SK-N-SH (cell line): ENCODE data around the gene DNAH9.

Source experiments
- CTCF ChIP-seq: fragments of 200-600 bp; sonication (generic); IDR thresholded peaks from 2 replicates; pipeline ENCODE4 v1.6.1; 2017; ENCODE audit warnings: antibody characterized with exemption, mild to moderate bottlenecking, moderate library complexity
- EP300 ChIP-seq, 2 experiments: IDR thresholded peaks; 2 replicates each; pipeline versions ENCODE4 v1.4.0 to v1.6.1; 2012; ENCODE audit warnings: borderline replicate concordance in 1 of 2, low read depth in 1 of 2, low read length in 1 of 2
- FOXM1 ChIP-seq: IDR thresholded peaks from 2 replicates; pipeline ENCODE4 v1.4.0; 2012; ENCODE audit warnings: low read depth, mild to moderate bottlenecking
- GATA2 ChIP-seq: sonication (generic); formaldehyde crosslinking; IDR thresholded peaks from 2 replicates; pipeline ENCODE4 v1.5.0; 2020; ENCODE audit warnings: mild to moderate bottlenecking, missing genetic modification reagents
- JUND ChIP-seq: IDR thresholded peaks from 2 replicates; pipeline ENCODE4 v1.4.0; 2012
- NFIC ChIP-seq: IDR thresholded peaks from 2 replicates; pipeline ENCODE4 v1.4.0; 2012; ENCODE audit warnings: borderline replicate concordance
- POLR2AphosphoS5 ChIP-seq: IDR thresholded peaks from 2 replicates; pipeline ENCODE4 v1.6.1; 2012; ENCODE audit warnings: low read depth, low read length
- RFX5 ChIP-seq: IDR thresholded peaks from 2 replicates; pipeline ENCODE4 v1.6.1; 2012; ENCODE audit warnings: mild to moderate bottlenecking, improper control_type of control experiment, low read length
- SIN3A ChIP-seq: IDR thresholded peaks from 2 replicates; pipeline ENCODE4 v1.6.1; 2012; ENCODE audit warnings: low read depth, mild to moderate bottlenecking, low read length, moderate library complexity, borderline replicate concordance
- TAF1 ChIP-seq: IDR thresholded peaks from 2 replicates; pipeline ENCODE4 v1.6.1; 2012; ENCODE audit warnings: low read depth, mild to moderate bottlenecking, low read length, moderate library complexity, borderline replicate concordance
- TF ChIP-seq, protein P1 (sequence below): IDR thresholded peaks from 2 replicates; pipeline ENCODE4 v1.4.0; 2012; ENCODE audit warnings: low read depth

GRCh38 chr17:11618861-11619566 lies 20.7 kb downstream of the DNAH9 start:
- TF ChIP-seq CTCF = no peak
- TF ChIP-seq FOXM1 = no peak
- no peak for TF ChIP-seq POLR2AphosphoS5
- TF ChIP-seq JUND = no peak
- TF ChIP-seq EP300 (IDR thresholded peaks at IDR 0.05; ENCODE audit: borderline replicate concordance in 1 of 2, low read depth in 1 of 2, low read length in 1 of 2) = no peak
- no peak for TF ChIP-seq GATA2 (CRISPR knock-in tag)
- TF ChIP-seq SIN3A = no peak
- TF ChIP-seq RFX5 = no peak
- TF ChIP-seq, protein P1, sequence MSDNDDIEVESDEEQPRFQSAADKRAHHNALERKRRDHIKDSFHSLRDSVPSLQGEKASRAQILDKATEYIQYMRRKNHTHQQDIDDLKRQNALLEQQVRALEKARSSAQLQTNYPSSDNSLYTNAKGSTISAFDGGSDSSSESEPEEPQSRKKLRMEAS = no peak
- TF ChIP-seq TAF1 = no peak
- no peak for TF ChIP-seq NFIC
